ENCODE measurements around the gene ELMO1.

DNA sequence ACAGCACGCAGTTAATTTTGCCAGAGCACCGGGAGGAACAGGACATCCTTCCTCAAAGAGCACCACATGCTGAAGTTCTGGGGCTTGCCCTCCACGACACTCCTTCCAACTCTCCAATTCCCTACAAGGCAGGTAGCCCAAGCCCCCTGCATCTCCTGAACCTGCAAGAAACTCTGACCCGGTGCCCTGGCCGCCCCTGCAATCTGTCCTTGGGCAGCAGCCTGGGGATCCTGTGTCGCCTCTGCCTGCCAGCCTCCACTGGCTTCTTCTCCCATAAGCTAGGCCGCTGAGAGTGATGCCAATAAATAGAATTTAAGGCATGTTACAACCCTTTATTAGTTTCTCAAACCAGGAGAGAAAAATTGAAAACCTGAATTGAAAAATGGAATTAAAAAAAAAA, 182.8 kb downstream of the ELMO1 start:
- TF ChIP-seq EP300 (IDR thresholded peaks at IDR 0.05) (no peak), CTCF (IDR thresholded peaks at IDR 0.05) (no peak), POLR2A (IDR thresholded peaks at IDR 0.05; ENCODE audit: low read length) (no peak), EHMT2 (IDR thresholded peaks at IDR 0.05; ENCODE audit: low read depth) (no peak), RAD21 (conservative IDR thresholded peaks at IDR 0.05 in 1 of 2, IDR thresholded peaks at IDR 0.05 in 1 of 2) (no peak), NR3C1 (IDR thresholded peaks at IDR 0.05) (no peak), CBX8 (IDR thresholded peaks at IDR 0.05) (no peak)

Measured in A549 (cell line).